Kidney (tissue), 14 donors: ENCODE measurements around the gene GRHL3. TPM values are rescaled to one million over a fixed set of nuclear protein-coding genes. Genes with fewer than 3 reads are reported as not detected.

Experiments used
- DNase-seq, 5 donors: peaks; one replicate each; pipeline ENCODE4 v3.0.0-alpha.2; 2013 to 2020
- FAIRE-seq: peaks from 2 replicates; lab custom pipeline; 2012; peaks lifted over from hg19 to GRCh38; lab: Jason Lieb, UNC
- H3K27ac ChIP-seq, 2 donors: one replicate each; pipeline ENCODE4 v1.7.0; 2013; ENCODE audit warnings: low read depth in 2 of 2, low read length in 2 of 2, inconsistent platforms in 1 of 2
- H3K27me3 ChIP-seq: one replicate; pipeline ENCODE4 v1.7.1; 2013; ENCODE audit warnings: low read length, inconsistent platforms; ENCODE audit not compliant: control insufficient read depth, insufficient read depth
- H3K36me3 ChIP-seq, 3 donors: one replicate each; pipeline versions ENCODE4 v1.7.0 to v1.7.1; 2013; ENCODE audit warnings: low read length in 3 of 3, control low read depth in 1 of 3, inconsistent platforms in 1 of 3; ENCODE audit not compliant: insufficient read depth in 3 of 3, control insufficient read depth in 2 of 3
- H3K4me1 ChIP-seq, 3 donors: one replicate each; pipeline versions ENCODE4 v1.7.0 to v1.7.1; 2013; ENCODE audit warnings: low read length in 3 of 3, inconsistent platforms in 1 of 3, low read depth in 1 of 3; ENCODE audit not compliant: control insufficient read depth in 2 of 3, insufficient read depth in 2 of 3
- H3K4me3 ChIP-seq, 3 donors: one replicate each; pipeline versions ENCODE4 v1.7.0 to v1.8.1; 2013; ENCODE audit warnings: low read length in 3 of 3, control low read depth in 1 of 3, inconsistent platforms in 1 of 3
- H3K9ac ChIP-seq, 3 donors: one replicate each; pipeline versions ENCODE4 v1.7.0 to v1.7.1; 2013; ENCODE audit warnings: low read length in 3 of 3, control low read depth in 1 of 3, inconsistent platforms in 1 of 3
- H3K9me3 ChIP-seq, 3 donors: one replicate each; pipeline versions ENCODE4 v1.7.0 to v1.7.1; 2013; ENCODE audit warnings: low read length in 3 of 3, control low read depth in 1 of 3, inconsistent platforms in 1 of 3; ENCODE audit not compliant: control insufficient read depth in 2 of 3, insufficient read depth in 1 of 3
- CTCF ChIP-seq: IDR thresholded peaks from 3 replicates; pipeline ENCODE4 v1.5.1; 2012; ENCODE audit warnings: mild to moderate bottlenecking, moderate library complexity, borderline replicate concordance; ENCODE audit not compliant: insufficient read depth; ENCODE audit errors: extremely low read depth
- intact Hi-C: fragments of 100-400 bp; cut with DNase I; formaldehyde crosslinking; loops from one replicate; pipeline ENCODE4 v1.11.1; 2022
- polyA plus RNA-seq: library from polyadenylated mRNA; stranded (reverse); fragments of 350-450 nt; fragmentation: Illumina TruSeq; extraction: RNeasy Lipid Tissue Mini Kit (QIAGEN cat#74804); gene quantifications from one replicate; pipeline ENCODE4 v1.2.3, GENCODE V29; 2014; ENCODE audit warnings: low read depth, low replicate concordance; ENCODE audit not compliant: insufficient read depth
- total RNA-seq: library from RNA; stranded (reverse); fragmentation: NEBNext Ultra II Directional; extraction: Animal tissue kit (Norgen Biotek cat#: 25700); gene quantifications from one replicate; pipeline ENCODE4 v1.2.1, GENCODE V29; 2021
- donor health status: control.
- donor health status: control.
- donor health status: control.
- donor health status: control.
- donor health status: control.
- donor health status: DM: yes; HTN: yes; CAD: no.
- donor health status: Normal renal cell carcinoma (clear cell type).

Gene GRHL3
- total and polyA plus RNA-seq, 2 donors from 2014 or later, result 0.32 to 1.7 TPM

DNA sequence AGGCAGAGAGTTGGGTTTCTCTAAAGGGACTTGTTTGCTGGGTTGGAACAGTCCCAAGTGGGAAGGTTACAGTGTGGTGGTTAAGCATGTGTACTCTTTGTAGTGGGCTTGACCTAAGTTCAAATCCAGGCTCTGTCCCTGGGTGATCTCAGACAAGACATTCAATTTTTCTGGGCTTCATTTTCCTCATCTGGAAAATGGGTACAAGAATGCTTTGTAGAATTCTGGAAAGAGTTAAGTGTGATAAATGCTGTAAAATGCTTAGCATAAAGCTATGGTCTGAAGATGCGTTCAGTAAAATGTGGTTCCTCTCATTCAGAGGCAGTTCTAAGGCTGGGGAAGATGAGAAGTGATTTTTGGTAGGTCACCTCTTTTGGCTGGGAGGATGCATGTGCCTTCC lies 805 bp downstream of the GRHL3 start:
- intact Hi-C loops, result no loop called here
- no peak overlapping the region for H3K9ac ChIP-seq
- H3K9me3 ChIP-seq, result no peaks in the 10 kb centered on the region
- H3K4me1 ChIP-seq, result peaks cover 0 to 7% (median 0%) of the 10 kb centered on the region in 3 donors
- DNase-seq (no peak), FAIRE-seq (no peak)
- H3K4me3 ChIP-seq, result no peak overlapping the region
- no peaks in the 10 kb centered on the region for H3K36me3 ChIP-seq
- H3K27ac ChIP-seq, result no peak overlapping the region
- no peak for TF ChIP-seq CTCF
- no peaks in the 10 kb centered on the region for H3K27me3 ChIP-seq

DNA sequence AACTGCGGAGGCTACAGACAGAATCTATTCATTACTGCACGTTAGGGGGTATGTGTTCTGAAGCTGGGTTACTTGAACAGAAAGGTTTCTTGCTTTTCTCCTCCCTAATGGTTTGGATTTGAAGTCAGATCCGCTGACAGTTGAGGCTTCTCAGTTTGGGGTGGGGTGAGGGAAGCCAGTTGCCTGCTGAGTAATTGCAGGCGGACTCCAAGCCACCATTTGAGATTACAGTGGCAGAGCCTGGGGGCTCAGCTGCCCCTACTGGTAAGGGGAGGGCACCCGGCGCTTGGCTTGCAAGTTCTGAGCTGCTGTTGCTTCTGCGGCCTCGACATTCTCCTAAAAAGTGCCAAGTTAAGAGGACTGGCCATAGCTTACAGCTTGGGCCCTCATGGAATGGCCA lies 2.0 kb downstream of the GRHL3 start:
- no peaks in the 10 kb centered on the region for H3K27me3 ChIP-seq
- DNase-seq (no peak), FAIRE-seq (no peak)
- intact Hi-C loops, result no loop called here
- peaks cover 0 to 7% (median 0%) of the 10 kb centered on the region in 3 donors for H3K4me1 ChIP-seq
- no peak overlapping the region for H3K9ac ChIP-seq
- no peak overlapping the region for H3K4me3 ChIP-seq
- H3K9me3 ChIP-seq, result no peaks in the 10 kb centered on the region
- no peaks in the 10 kb centered on the region for H3K36me3 ChIP-seq
- H3K27ac ChIP-seq, result no peak overlapping the region
- TF ChIP-seq CTCF, result no peak

- H3K4me3 ChIP-seq, result peak overlapping the region; percentile 50 to 53 (median 50)
- intact Hi-C loops, result no loop called here
Measured at GRCh38 chr1:24321697-24322469, 2.7 kb downstream of the GRHL3 start.

More at GRCh38 chr1:24321697-24322469, 2.7 kb downstream of the GRHL3 start:
- TF ChIP-seq CTCF, result no peak
- Histone ChIP-seq H3K27ac (no peak overlapping the region), H3K9me3 (no peaks in the 10 kb centered on the region), H3K27me3 (no peaks in the 10 kb centered on the region), H3K9ac (peak overlapping the region in 1 of 3 donors; percentile 31), H3K4me1 (peaks cover 0 to 7% (median 0%) of the 10 kb centered on the region in 3 donors), H3K36me3 (no peaks in the 10 kb centered on the region)
- peak; percentile 30 to 87 (median 67) for DNase-seq
- FAIRE-seq, result no peak
